ENCODE data around the gene OAS1.

GRCh38 chr12:112878488-112878887, 28.3 kb upstream of the OAS1 start:
- TF ChIP-seq, protein P1, sequence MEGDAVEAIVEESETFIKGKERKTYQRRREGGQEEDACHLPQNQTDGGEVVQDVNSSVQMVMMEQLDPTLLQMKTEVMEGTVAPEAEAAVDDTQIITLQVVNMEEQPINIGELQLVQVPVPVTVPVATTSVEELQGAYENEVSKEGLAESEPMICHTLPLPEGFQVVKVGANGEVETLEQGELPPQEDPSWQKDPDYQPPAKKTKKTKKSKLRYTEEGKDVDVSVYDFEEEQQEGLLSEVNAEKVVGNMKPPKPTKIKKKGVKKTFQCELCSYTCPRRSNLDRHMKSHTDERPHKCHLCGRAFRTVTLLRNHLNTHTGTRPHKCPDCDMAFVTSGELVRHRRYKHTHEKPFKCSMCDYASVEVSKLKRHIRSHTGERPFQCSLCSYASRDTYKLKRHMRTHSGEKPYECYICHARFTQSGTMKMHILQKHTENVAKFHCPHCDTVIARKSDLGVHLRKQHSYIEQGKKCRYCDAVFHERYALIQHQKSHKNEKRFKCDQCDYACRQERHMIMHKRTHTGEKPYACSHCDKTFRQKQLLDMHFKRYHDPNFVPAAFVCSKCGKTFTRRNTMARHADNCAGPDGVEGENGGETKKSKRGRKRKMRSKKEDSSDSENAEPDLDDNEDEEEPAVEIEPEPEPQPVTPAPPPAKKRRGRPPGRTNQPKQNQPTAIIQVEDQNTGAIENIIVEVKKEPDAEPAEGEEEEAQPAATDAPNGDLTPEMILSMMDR (IDR thresholded peaks at IDR 0.05): no peak
- no peak for TF ChIP-seq POLR2A (IDR thresholded peaks at IDR 0.05)
